Neural crest cell (in vitro differentiated cells): ENCODE results near the gene CNTN1. TPM values are rescaled to one million over a fixed set of nuclear protein-coding genes. Genes with fewer than 3 reads are reported as not detected.

Experiments used
- DNase-seq: peaks from one replicate; pipeline ENCODE4 v3.0.0; 2021; ENCODE audit warnings: low read depth, mixed read lengths, low spot score
- H3K27ac Mint-ChIP-seq: one replicate; pipeline ENCODE4 v1.8.0; 2021; ENCODE audit warnings: mild to moderate bottlenecking, mixed read lengths; ENCODE audit not compliant: unreplicated experiment
- H3K27me3 Mint-ChIP-seq: 2 replicates; pipeline ENCODE4 v1.8.0; 2021; ENCODE audit warnings: low read depth, mild to moderate bottlenecking, mixed read lengths
- H3K36me3 Mint-ChIP-seq: 2 replicates; pipeline ENCODE4 v1.8.0; 2021; ENCODE audit warnings: low read depth, mild to moderate bottlenecking, mixed read lengths
- H3K4me1 Mint-ChIP-seq: 2 replicates; pipeline ENCODE4 v1.8.0; 2021; ENCODE audit warnings: mixed read lengths
- H3K4me3 Mint-ChIP-seq: one replicate; pipeline ENCODE4 v1.8.0; 2021; ENCODE audit warnings: mild to moderate bottlenecking, mixed read lengths
- H3K9me3 Mint-ChIP-seq: 2 replicates; pipeline ENCODE4 v1.8.0; 2021; ENCODE audit warnings: mixed read lengths
- CTCF ChIP-seq: fragments of 200-600 bp; sonication (generic); conservative IDR thresholded peaks from 2 replicates; pipeline ENCODE4 v1.5.0; 2021; ENCODE audit warnings: antibody characterized with exemption, mild to moderate bottlenecking
- total RNA-seq: library from RNA; stranded (reverse); gene quantifications from 2 replicates; pipeline ENCODE4 v1.2.1, GENCODE V29; 2021

CNTN1 gene
- total RNA-seq, 1 donor from 2014 or later: 1.0 TPM

- Mint-ChIP-seq H3K36me3 (no peaks in the 10 kb centered on the region), H3K27me3 (no peaks in the 10 kb centered on the region), H3K9me3 (peaks cover 4% of the 10 kb centered on the region), H3K4me3 (no peak overlapping the region), H3K4me1 (peaks cover 5% of the 10 kb centered on the region), H3K27ac (no peak overlapping the region)
- TF ChIP-seq CTCF: no peak
- DNase-seq: no peak
Measured at GRCh38 chr12:40768125-40768864, 76.1 kb downstream of the CNTN1 start.

GRCh38 chr12:40769846-40770245 lies 77.6 kb downstream of the CNTN1 start:
- Mint-ChIP-seq H3K4me1 (peaks cover 5% of the 10 kb centered on the region), H3K27ac (no peak overlapping the region), H3K36me3 (no peaks in the 10 kb centered on the region), H3K27me3 (no peaks in the 10 kb centered on the region), H3K9me3 (peaks cover 4% of the 10 kb centered on the region), H3K4me3 (no peak overlapping the region)
- no peak for TF ChIP-seq CTCF
- no peak for DNase-seq

- TF ChIP-seq CTCF: no peak
- Mint-ChIP-seq H3K27ac (no peak overlapping the region), H3K36me3 (no peaks in the 10 kb centered on the region), H3K4me3 (no peak overlapping the region), H3K4me1 (peaks cover 5% of the 10 kb centered on the region), H3K27me3 (no peaks in the 10 kb centered on the region), H3K9me3 (peaks cover 4% of the 10 kb centered on the region)
- no peak for DNase-seq
Measured at GRCh38 chr12:40770781-40771180, 78.5 kb downstream of the CNTN1 start.

GRCh38 chr12:40775661-40776060 lies 83.4 kb downstream of the CNTN1 start:
- Mint-ChIP-seq H3K27ac (no peak overlapping the region), H3K9me3 (no peaks in the 10 kb centered on the region), H3K4me1 (no peaks in the 10 kb centered on the region), H3K27me3 (no peaks in the 10 kb centered on the region), H3K36me3 (no peaks in the 10 kb centered on the region), H3K4me3 (no peak overlapping the region)
- no peak for DNase-seq
- TF ChIP-seq CTCF: no peak

GRCh38 chr12:40784102-40784501 lies 91.9 kb downstream of the CNTN1 start:
- no peak for DNase-seq
- H3K4me1 Mint-ChIP-seq: no peaks in the 10 kb centered on the region
- H3K27me3 Mint-ChIP-seq: no peaks in the 10 kb centered on the region
- no peak overlapping the region for H3K4me3 Mint-ChIP-seq
- TF ChIP-seq CTCF: no peak
- peaks cover 8% of the 10 kb centered on the region for H3K9me3 Mint-ChIP-seq
- no peak overlapping the region for H3K27ac Mint-ChIP-seq
- no peaks in the 10 kb centered on the region for H3K36me3 Mint-ChIP-seq
